ENCODE results near the gene ATP8A2. TPM values are rescaled to one million over a fixed set of nuclear protein-coding genes. Genes with fewer than 3 reads are reported as not detected.

ATP8A2 gene
- total and polyA plus RNA-seq, 2 of the 4 experiments (the other 2 are of a cell fraction) = 0.02 to 0.18 TPM

GRCh38 chr13:25733001-25733491, 361.3 kb downstream of the ATP8A2 start:
- no peak for TF ChIP-seq BHLHE40 (IDR thresholded peaks at IDR 0.05; ENCODE audit: low read depth, low read length)
- TF ChIP-seq MAZ (IDR thresholded peaks at IDR 0.05; ENCODE audit: borderline replicate concordance, low read depth, low read length) = no peak
- TF ChIP-seq CHD1 (IDR thresholded peaks at IDR 0.05; ENCODE audit: low read depth, low read length) = no peak
- no peak for TF ChIP-seq FOS (IDR thresholded peaks at IDR 0.05; ENCODE audit: low read depth, low read length)
- no peak for TF ChIP-seq RAD21 (IDR thresholded peaks at IDR 0.05; ENCODE audit: low read length)
- no peak for TF ChIP-seq MXI1 (IDR thresholded peaks at IDR 0.05; ENCODE audit: borderline replicate concordance, low read depth, low read length)
- no peak for TF ChIP-seq CEBPB (IDR thresholded peaks at IDR 0.05; ENCODE audit: low read depth, low read length)
- no peak for TF ChIP-seq RFX5 (IDR thresholded peaks at IDR 0.05; ENCODE audit: low read depth, low read length)
- TF ChIP-seq RCOR1 (IDR thresholded peaks at IDR 0.05; ENCODE audit: insufficient replicate concordance, low read length) = no peak
- no peak for TF ChIP-seq MAFK (IDR thresholded peaks at IDR 0.05; ENCODE audit: low read depth, low read length)
- TF ChIP-seq, protein P1, sequence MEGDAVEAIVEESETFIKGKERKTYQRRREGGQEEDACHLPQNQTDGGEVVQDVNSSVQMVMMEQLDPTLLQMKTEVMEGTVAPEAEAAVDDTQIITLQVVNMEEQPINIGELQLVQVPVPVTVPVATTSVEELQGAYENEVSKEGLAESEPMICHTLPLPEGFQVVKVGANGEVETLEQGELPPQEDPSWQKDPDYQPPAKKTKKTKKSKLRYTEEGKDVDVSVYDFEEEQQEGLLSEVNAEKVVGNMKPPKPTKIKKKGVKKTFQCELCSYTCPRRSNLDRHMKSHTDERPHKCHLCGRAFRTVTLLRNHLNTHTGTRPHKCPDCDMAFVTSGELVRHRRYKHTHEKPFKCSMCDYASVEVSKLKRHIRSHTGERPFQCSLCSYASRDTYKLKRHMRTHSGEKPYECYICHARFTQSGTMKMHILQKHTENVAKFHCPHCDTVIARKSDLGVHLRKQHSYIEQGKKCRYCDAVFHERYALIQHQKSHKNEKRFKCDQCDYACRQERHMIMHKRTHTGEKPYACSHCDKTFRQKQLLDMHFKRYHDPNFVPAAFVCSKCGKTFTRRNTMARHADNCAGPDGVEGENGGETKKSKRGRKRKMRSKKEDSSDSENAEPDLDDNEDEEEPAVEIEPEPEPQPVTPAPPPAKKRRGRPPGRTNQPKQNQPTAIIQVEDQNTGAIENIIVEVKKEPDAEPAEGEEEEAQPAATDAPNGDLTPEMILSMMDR (conservative IDR thresholded peaks at IDR 0.05; ENCODE audit: low read depth, low read length) = no peak
- no peak for TF ChIP-seq NFE2L2 (IDR thresholded peaks at IDR 0.05; ENCODE audit: low read depth, low read length)
- no peak for TF ChIP-seq SMC3 (IDR thresholded peaks at IDR 0.05; ENCODE audit: low read depth, low read length)
- TF ChIP-seq ELK1 (IDR thresholded peaks at IDR 0.05; ENCODE audit: borderline replicate concordance, low read depth, low read length) = no peak
- Histone ChIP-seq H3K14ac (replicated peaks; ENCODE audit: low read depth, low read length) (no peak overlapping the region), H3K9me1 (ENCODE audit: insufficient read depth, low read length) (no peaks in the 10 kb centered on the region), H3K4me2 (ENCODE audit: low read depth, low read length) (no peak overlapping the region), H3K36me3 (ENCODE audit: control insufficient read depth, insufficient read depth, low read length) (no peaks in the 10 kb centered on the region), H3K4ac (ENCODE audit: low read depth, low read length) (no peak overlapping the region), H3K27me3 (ENCODE audit: control insufficient read depth, insufficient read depth, low read length) (no peaks in the 10 kb centered on the region), H3K79me1 (ENCODE audit: low read depth in 1 of 2, low read length in 2 of 2) (no peaks in the 10 kb centered on the region), H3K18ac (ENCODE audit: low read depth, low read length) (no peak overlapping the region), H2AK5ac (ENCODE audit: low read depth, low read length) (no peak overlapping the region), H3K4me1 (ENCODE audit: control insufficient read depth, insufficient read depth, low read length) (no peaks in the 10 kb centered on the region), H3K9ac (ENCODE audit: low read depth, low read length) (no peak overlapping the region), H2AK9ac (replicated peaks; ENCODE audit: low read depth, low read length, poor library complexity) (no peak overlapping the region), H4K91ac (ENCODE audit: insufficient read depth, low read depth, low read length) (no peak overlapping the region), H3K56ac (ENCODE audit: extremely low read depth, insufficient read depth, low read length) (no peak overlapping the region), H3K4me3 (ENCODE audit: insufficient read depth, low read depth, low read length) (no peak overlapping the region), H4K20me1 (ENCODE audit: insufficient read depth, low read length) (no peaks in the 10 kb centered on the region), H2AFZ (replicated peaks; ENCODE audit: low read length, poor library complexity) (no peak overlapping the region), H3K9me3 (ENCODE audit: control insufficient read depth, insufficient read depth, low read length) (no peaks in the 10 kb centered on the region), H4K8ac (ENCODE audit: low read depth in 2 of 2, low read length in 2 of 2) (no peak overlapping the region), H2BK15ac (ENCODE audit: low read depth, low read length) (no peak overlapping the region), H3K23ac (ENCODE audit: low read depth, low read length) (no peak overlapping the region), H4K5ac (ENCODE audit: low read depth, low read length) (no peak overlapping the region), H3K27ac (ENCODE audit: insufficient read depth, low read length) (no peak overlapping the region), H2BK20ac (ENCODE audit: low read depth, low read length) (no peak overlapping the region), H2BK5ac (ENCODE audit: low read depth, low read length, poor library complexity, severe bottlenecking) (no peak overlapping the region), H2BK120ac (ENCODE audit: low read depth, low read length) (no peak overlapping the region)
- 100% methylated on average over 1 of the region's 5 CpGs; no CpG with 5 or more reads in 1 of the 2 experiments for WGBS, 2 experiments (ENCODE audit: extremely low coverage in 2 of 2, insufficient read length in 1 of 2)
- in situ Hi-C loops (cut with MboI; ENCODE audit: low sequenced_read_pairs) (no loop called here), intact Hi-C loops (cut with micrococcal nuclease) (no loop called here), dilution Hi-C loops (cut with HindIII; ENCODE audit: low sequenced_read_pairs, unreplicated experiment) (no loop called here)
- DNase-seq (no peak), ATAC-seq (ENCODE audit: low read depth) (no peak)
- ChIA-PET POLR2A (ENCODE audit: unreplicated experiment) (no interaction called here), CTCF (no interaction called here)
- BruUV-seq (replicated peaks) = no TSS peak
